HEK293 (cell line): Measurements from ENCODE around the gene CRIP2.

Experiments used
- CTCF ChIA-PET: fragments of 350-600 bp; formaldehyde crosslinking; extraction: SDS; loops from one replicate; lab custom pipeline; 2021; ENCODE audit warnings: antibody characterized with exemption; lab: Yijun Ruan, JAX
- POLR2A ChIA-PET: fragments of 300-600 bp; formaldehyde crosslinking; extraction: SDS; loops from one replicate; lab custom pipeline; 2020; ENCODE audit warnings: antibody characterized with exemption, inconsistent platforms; lab: Yijun Ruan, JAX
- H3K27ac ChIP-seq: fragments of 200-500 bp; sonication (Bioruptor generic); 2 replicates; pipeline ENCODE4 v1.5.1; 2014; ENCODE audit warnings: low read depth, low read length, control low read depth, inconsistent platforms; ENCODE audit errors: extremely low read depth
- H3K36me3 ChIP-seq, 2 experiments: fragments of 200-500 bp in 1 of 2; sonication (Bioruptor generic) in 1 of 2; 1 replicate in 1 of 2; 2 replicates in 1 of 2; pipeline ENCODE4 v1.5.1; 2014 to 2017; ENCODE audit warnings: inconsistent platforms in 2 of 2, low read length in 2 of 2; ENCODE audit not compliant: control insufficient read depth in 2 of 2, insufficient read depth in 1 of 2
- H3K4me1 ChIP-seq: fragments of 200-500 bp; sonication (Bioruptor generic); 2 replicates; pipeline ENCODE4 v1.5.1; 2014; ENCODE audit warnings: mild to moderate bottlenecking, low read length, inconsistent platforms; ENCODE audit not compliant: control insufficient read depth, insufficient read depth
- H3K4me3 ChIP-seq: 2 replicates; pipeline ENCODE4 v1.5.1; 2011; ENCODE audit warnings: low read depth, mild to moderate bottlenecking, control low read depth, low read length, moderate library complexity
- H3K9me3 ChIP-seq: fragments of 200-500 bp; sonication (Bioruptor generic); 2 replicates; pipeline ENCODE4 v1.5.1; 2014; ENCODE audit warnings: low read depth, low read length, inconsistent platforms; ENCODE audit not compliant: control insufficient read depth, insufficient read depth
- EGR2 ChIP-seq: fragments of 450-650 bp; formaldehyde crosslinking; IDR thresholded peaks from 2 replicates; pipeline ENCODE4 v1.5.1; 2016; ENCODE audit warnings: low read depth, missing biosample characterization, missing genetic modification characterization
- GLIS2 ChIP-seq: fragments of 450-650 bp; formaldehyde crosslinking; IDR thresholded peaks from 2 replicates; pipeline ENCODE4 v1.5.1; 2016; ENCODE audit warnings: missing biosample characterization, missing genetic modification characterization
- ZBTB7A ChIP-seq: fragments of 450-650 bp; formaldehyde crosslinking; IDR thresholded peaks from 2 replicates; pipeline ENCODE4 v1.5.1; 2016; ENCODE audit warnings: low read depth, missing biosample characterization, missing genetic modification characterization
- ZNF133 ChIP-seq: fragments of 450-650 bp; formaldehyde crosslinking; IDR thresholded peaks from 2 replicates; pipeline ENCODE4 v1.5.1; 2016; ENCODE audit warnings: missing biosample characterization, missing genetic modification characterization
- ZNF138 ChIP-seq: fragments of 450-650 bp; formaldehyde crosslinking; IDR thresholded peaks from 2 replicates; pipeline ENCODE4 v1.5.1; 2016; ENCODE audit warnings: missing biosample characterization, missing genetic modification characterization, borderline replicate concordance
- ZNF184 ChIP-seq: fragments of 450-650 bp; IDR thresholded peaks from 2 replicates; pipeline ENCODE4 v1.5.1; 2018; ENCODE audit warnings: missing biosample characterization, mild to moderate bottlenecking, missing genetic modification characterization
- ZNF2 ChIP-seq: fragments of 450-650 bp; formaldehyde crosslinking; IDR thresholded peaks from 2 replicates; pipeline ENCODE4 v1.5.1; 2016; ENCODE audit warnings: missing biosample characterization, missing genetic modification characterization
- ZNF202 ChIP-seq: fragments of 450-650 bp; formaldehyde crosslinking; IDR thresholded peaks from 2 replicates; pipeline ENCODE4 v1.5.1; 2016; ENCODE audit warnings: missing biosample characterization, missing genetic modification characterization, borderline replicate concordance
- ZNF529 ChIP-seq: fragments of 450-650 bp; formaldehyde crosslinking; IDR thresholded peaks from 2 replicates; pipeline ENCODE4 v1.5.1; 2017; ENCODE audit warnings: missing genetic modification characterization, missing biosample characterization; ENCODE audit not compliant: insufficient replicate concordance
- ZNF664 ChIP-seq: fragments of 450-650 bp; formaldehyde crosslinking; IDR thresholded peaks from 2 replicates; pipeline ENCODE4 v1.5.1; 2016; ENCODE audit warnings: missing biosample characterization, missing genetic modification characterization
- ZNF785 ChIP-seq: fragments of 450-650 bp; formaldehyde crosslinking; IDR thresholded peaks from 2 replicates; pipeline ENCODE4 v1.5.1; 2016; ENCODE audit warnings: missing biosample characterization, missing genetic modification characterization
- TF ChIP-seq, protein P1 (sequence below): fragments of 450-650 bp; formaldehyde crosslinking; IDR thresholded peaks from 2 replicates; pipeline ENCODE4 v1.5.1; 2016; ENCODE audit warnings: missing biosample characterization, missing genetic modification characterization
- TF ChIP-seq, protein P2 (sequence below): fragments of 450-650 bp; formaldehyde crosslinking; IDR thresholded peaks from 2 replicates; pipeline ENCODE4 v1.5.1; 2016; ENCODE audit warnings: missing biosample characterization, missing genetic modification characterization
- TF ChIP-seq, protein P3 (sequence below): fragments of 450-650 bp; formaldehyde crosslinking; IDR thresholded peaks from 2 replicates; pipeline ENCODE4 v1.5.1; 2016; ENCODE audit warnings: missing biosample characterization, missing genetic modification characterization
- TF ChIP-seq, protein P4 (sequence below): fragments of 450-650 bp; formaldehyde crosslinking; IDR thresholded peaks from 2 replicates; pipeline ENCODE4 v1.5.1; 2016; ENCODE audit warnings: missing biosample characterization, missing genetic modification characterization
- TF ChIP-seq, protein P5 (sequence below): fragments of 450-650 bp; formaldehyde crosslinking; IDR thresholded peaks from 2 replicates; pipeline ENCODE4 v1.5.1; 2017; ENCODE audit warnings: missing biosample characterization, missing genetic modification characterization

CRIP2 gene

DNA sequence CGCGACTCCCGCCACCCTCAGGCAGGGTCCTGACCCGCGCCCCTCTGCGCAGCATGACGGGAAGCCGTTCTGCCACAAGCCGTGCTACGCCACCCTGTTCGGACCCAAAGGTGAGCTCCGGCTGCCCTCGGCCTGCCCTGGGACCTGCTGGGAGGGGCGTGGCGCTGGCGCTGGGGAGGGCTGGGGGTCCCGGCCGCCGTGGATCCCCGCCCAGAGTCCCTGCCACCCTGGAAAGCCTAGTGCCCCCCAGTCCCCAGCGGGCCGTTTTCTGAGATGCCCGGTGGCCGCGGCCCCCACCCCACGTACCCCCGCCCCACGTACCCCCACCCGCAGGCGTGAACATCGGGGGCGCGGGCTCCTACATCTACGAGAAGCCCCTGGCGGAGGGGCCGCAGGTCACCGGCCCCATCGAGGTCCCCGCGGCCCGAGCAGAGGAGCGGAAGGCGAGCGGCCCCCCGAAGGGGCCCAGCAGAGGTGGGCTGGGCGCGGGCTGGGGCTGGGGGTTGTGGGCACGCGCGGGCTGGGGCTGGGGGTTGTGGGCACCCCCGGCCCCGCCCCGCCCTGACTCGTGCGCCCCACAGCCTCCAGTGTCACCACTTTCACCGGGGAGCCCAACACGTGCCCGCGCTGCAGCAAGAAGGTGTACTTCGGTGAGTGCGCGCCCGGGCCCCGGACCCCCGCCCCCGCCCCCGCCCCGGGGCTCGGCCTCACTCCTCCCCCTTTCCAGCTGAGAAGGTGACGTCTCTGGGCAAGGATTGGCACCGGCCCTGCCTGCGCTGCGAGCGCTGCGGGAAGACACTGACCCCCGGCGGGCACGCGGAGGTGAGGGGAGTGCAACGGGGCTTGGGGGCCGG is 4.0 kb downstream of the CRIP2 start:
- Histone ChIP-seq H3K27ac (no peak overlapping the region), H3K36me3 (no peaks in the 10 kb centered on the region), H3K4me3 (no peak overlapping the region), H3K4me1 (peaks cover 7% of the 10 kb centered on the region), H3K9me3 (no peaks in the 10 kb centered on the region)
- POLR2A ChIA-PET, result interaction anchor here (1.0 kb wide), 1 partner anchor 14 kb away, joined by 3 read pairs; no protein-coding TSS in a partner anchor
- CTCF ChIA-PET, result interaction anchor here (1.2 kb wide), 1 partner anchor 12 kb away, joined by 3 read pairs; no protein-coding TSS in a partner anchor
- TF ChIP-seq ZNF2 (tag by site-specific recombination), result no peak
- TF ChIP-seq, protein P1, sequence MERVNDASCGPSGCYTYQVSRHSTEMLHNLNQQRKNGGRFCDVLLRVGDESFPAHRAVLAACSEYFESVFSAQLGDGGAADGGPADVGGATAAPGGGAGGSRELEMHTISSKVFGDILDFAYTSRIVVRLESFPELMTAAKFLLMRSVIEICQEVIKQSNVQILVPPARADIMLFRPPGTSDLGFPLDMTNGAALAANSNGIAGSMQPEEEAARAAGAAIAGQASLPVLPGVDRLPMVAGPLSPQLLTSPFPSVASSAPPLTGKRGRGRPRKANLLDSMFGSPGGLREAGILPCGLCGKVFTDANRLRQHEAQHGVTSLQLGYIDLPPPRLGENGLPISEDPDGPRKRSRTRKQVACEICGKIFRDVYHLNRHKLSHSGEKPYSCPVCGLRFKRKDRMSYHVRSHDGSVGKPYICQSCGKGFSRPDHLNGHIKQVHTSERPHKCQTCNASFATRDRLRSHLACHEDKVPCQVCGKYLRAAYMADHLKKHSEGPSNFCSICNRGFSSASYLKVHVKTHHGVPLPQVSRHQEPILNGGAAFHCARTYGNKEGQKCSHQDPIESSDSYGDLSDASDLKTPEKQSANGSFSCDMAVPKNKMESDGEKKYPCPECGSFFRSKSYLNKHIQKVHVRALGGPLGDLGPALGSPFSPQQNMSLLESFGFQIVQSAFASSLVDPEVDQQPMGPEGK (tag by site-specific recombination), result peak; percentile 7; the same call in 1 of the 2 replicates
- TF ChIP-seq, all 188 proteins: peak for 1

DNA sequence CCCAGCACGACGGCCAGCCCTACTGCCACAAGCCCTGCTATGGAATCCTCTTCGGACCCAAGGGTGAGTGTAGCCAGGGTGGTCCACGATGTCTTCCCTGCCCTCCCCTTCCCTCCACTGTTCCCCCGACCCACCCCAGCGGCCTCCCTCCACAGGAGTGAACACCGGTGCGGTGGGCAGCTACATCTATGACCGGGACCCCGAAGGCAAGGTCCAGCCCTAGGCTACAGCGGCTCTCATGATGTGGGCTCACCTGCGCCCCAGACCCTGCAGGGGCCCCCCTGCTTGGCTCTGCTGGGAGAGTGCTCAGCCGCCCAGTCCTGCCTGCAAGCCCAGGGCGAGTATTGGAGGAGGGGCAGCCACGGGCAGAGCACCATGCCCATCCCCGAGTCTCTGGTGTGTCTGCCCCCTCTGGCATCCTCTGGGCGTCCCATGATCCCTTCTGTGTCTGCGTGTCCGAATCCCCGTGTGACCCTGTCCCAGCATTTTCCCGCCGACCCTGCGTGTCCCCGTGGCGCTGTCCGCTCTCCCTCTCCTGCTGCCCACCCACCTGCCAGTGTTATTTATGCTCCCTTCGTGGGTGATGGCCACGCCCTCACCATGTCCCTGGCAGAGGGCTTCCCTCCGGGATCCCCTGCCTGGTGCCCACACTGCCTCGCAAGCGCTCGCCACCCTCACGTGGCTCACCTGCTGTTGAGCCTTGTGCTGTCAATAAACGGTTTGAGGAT is 5.0 kb downstream of the CRIP2 start:
- H3K4me1 ChIP-seq, result peaks cover 5% of the 10 kb centered on the region
- ChIA-PET POLR2A (interaction anchor here (1.3 kb wide), 1 partner anchor 8 kb away, joined by 5 read pairs; no protein-coding TSS in a partner anchor), CTCF (interaction anchor here (1.0 to 2.9 kb wide), 2 partner anchors 10 to 52 kb away, joined by 4 to 31 read pairs; no protein-coding TSS in a partner anchor)
- H3K4me3 ChIP-seq, result no peak overlapping the region
- H3K36me3 ChIP-seq, result no peaks in the 10 kb centered on the region
- H3K9me3 ChIP-seq, result no peaks in the 10 kb centered on the region
- H3K27ac ChIP-seq, result no peak overlapping the region
- TF ChIP-seq ZNF529 (tag by site-specific recombination) (no peak), ZNF664 (tag by site-specific recombination) (no peak), EGR2 (tag by site-specific recombination) (peak; percentile 65), GLIS2 (tag by site-specific recombination) (peak; percentile 67), ZNF202 (tag by site-specific recombination) (no peak), ZBTB7A (tag by site-specific recombination) (0 out of 2 replicates have a peak, but pooled peaks have one; percentile 39), ZNF133 (tag by site-specific recombination) (no peak), ZNF785 (tag by site-specific recombination) (no peak), ZNF184 (tag by site-specific recombination) (no peak), ZNF138 (tag by site-specific recombination) (no peak)
- TF ChIP-seq, protein P2, sequence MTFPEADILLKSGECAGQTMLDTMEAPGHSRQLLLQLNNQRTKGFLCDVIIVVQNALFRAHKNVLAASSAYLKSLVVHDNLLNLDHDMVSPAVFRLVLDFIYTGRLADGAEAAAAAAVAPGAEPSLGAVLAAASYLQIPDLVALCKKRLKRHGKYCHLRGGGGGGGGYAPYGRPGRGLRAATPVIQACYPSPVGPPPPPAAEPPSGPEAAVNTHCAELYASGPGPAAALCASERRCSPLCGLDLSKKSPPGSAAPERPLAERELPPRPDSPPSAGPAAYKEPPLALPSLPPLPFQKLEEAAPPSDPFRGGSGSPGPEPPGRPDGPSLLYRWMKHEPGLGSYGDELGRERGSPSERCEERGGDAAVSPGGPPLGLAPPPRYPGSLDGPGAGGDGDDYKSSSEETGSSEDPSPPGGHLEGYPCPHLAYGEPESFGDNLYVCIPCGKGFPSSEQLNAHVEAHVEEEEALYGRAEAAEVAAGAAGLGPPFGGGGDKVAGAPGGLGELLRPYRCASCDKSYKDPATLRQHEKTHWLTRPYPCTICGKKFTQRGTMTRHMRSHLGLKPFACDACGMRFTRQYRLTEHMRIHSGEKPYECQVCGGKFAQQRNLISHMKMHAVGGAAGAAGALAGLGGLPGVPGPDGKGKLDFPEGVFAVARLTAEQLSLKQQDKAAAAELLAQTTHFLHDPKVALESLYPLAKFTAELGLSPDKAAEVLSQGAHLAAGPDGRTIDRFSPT (tag by site-specific recombination), result peak; percentile 74
- TF ChIP-seq, protein P3, sequence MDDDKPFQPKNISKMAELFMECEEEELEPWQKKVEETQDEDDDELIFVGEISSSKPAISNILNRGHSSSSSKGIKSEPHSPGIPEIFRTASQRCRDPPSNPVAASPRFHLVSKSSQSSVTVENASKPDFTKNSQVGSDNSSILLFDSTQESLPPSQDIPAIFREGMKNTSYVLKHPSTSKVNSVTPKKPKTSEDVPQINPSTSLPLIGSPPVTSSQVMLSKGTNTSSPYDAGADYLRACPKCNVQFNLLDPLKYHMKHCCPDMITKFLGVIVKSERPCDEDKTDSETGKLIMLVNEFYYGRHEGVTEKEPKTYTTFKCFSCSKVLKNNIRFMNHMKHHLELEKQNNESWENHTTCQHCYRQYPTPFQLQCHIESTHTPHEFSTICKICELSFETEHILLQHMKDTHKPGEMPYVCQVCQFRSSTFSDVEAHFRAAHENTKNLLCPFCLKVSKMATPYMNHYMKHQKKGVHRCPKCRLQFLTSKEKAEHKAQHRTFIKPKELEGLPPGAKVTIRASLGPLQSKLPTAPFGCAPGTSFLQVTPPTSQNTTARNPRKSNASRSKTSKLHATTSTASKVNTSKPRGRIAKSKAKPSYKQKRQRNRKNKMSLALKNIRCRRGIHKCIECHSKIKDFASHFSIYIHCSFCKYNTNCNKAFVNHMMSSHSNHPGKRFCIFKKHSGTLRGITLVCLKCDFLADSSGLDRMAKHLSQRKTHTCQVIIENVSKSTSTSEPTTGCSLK (tag by site-specific recombination), result no peak
- TF ChIP-seq, protein P4, sequence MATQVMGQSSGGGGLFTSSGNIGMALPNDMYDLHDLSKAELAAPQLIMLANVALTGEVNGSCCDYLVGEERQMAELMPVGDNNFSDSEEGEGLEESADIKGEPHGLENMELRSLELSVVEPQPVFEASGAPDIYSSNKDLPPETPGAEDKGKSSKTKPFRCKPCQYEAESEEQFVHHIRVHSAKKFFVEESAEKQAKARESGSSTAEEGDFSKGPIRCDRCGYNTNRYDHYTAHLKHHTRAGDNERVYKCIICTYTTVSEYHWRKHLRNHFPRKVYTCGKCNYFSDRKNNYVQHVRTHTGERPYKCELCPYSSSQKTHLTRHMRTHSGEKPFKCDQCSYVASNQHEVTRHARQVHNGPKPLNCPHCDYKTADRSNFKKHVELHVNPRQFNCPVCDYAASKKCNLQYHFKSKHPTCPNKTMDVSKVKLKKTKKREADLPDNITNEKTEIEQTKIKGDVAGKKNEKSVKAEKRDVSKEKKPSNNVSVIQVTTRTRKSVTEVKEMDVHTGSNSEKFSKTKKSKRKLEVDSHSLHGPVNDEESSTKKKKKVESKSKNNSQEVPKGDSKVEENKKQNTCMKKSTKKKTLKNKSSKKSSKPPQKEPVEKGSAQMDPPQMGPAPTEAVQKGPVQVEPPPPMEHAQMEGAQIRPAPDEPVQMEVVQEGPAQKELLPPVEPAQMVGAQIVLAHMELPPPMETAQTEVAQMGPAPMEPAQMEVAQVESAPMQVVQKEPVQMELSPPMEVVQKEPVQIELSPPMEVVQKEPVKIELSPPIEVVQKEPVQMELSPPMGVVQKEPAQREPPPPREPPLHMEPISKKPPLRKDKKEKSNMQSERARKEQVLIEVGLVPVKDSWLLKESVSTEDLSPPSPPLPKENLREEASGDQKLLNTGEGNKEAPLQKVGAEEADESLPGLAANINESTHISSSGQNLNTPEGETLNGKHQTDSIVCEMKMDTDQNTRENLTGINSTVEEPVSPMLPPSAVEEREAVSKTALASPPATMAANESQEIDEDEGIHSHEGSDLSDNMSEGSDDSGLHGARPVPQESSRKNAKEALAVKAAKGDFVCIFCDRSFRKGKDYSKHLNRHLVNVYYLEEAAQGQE (tag by site-specific recombination), result peak; percentile 66; the same call in 1 of the 2 replicates
- TF ChIP-seq, protein P5, sequence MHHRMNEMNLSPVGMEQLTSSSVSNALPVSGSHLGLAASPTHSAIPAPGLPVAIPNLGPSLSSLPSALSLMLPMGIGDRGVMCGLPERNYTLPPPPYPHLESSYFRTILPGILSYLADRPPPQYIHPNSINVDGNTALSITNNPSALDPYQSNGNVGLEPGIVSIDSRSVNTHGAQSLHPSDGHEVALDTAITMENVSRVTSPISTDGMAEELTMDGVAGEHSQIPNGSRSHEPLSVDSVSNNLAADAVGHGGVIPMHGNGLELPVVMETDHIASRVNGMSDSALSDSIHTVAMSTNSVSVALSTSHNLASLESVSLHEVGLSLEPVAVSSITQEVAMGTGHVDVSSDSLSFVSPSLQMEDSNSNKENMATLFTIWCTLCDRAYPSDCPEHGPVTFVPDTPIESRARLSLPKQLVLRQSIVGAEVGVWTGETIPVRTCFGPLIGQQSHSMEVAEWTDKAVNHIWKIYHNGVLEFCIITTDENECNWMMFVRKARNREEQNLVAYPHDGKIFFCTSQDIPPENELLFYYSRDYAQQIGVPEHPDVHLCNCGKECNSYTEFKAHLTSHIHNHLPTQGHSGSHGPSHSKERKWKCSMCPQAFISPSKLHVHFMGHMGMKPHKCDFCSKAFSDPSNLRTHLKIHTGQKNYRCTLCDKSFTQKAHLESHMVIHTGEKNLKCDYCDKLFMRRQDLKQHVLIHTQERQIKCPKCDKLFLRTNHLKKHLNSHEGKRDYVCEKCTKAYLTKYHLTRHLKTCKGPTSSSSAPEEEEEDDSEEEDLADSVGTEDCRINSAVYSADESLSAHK (tag by site-specific recombination), result no peak
